Kidney epithelial cell (primary cell): ENCODE measurements around the gene BEST1. TPM values are rescaled to one million over a fixed set of nuclear protein-coding genes. Genes with fewer than 3 reads are reported as not detected.

ENCODE experiments used
- DNase-seq: peaks from one replicate; pipeline ENCODE4 v3.0.0-alpha.2; 2010; ENCODE audit warnings: low read depth
- H3K27me3 ChIP-seq: 2 replicates; pipeline ENCODE4 v1.6.0; 2011; ENCODE audit warnings: low read length; ENCODE audit not compliant: control insufficient read depth, insufficient read depth
- H3K36me3 ChIP-seq: 2 replicates; pipeline ENCODE4 v1.5.1; 2011; ENCODE audit warnings: low read length; ENCODE audit not compliant: control insufficient read depth, insufficient read depth
- H3K4me3 ChIP-seq: 2 replicates; pipeline ENCODE4 v1.5.1; 2011; ENCODE audit warnings: low read depth, mild to moderate bottlenecking, control low read depth, low read length
- total RNA-seq: library from RNA; depleted of rRNA; stranded (reverse); fragments of >200 nt; gene quantifications from 2 replicates; pipeline ENCODE4 v1.2.3, GENCODE V29; 2015
- TF ChIP-seq, protein P1 (sequence below): IDR thresholded peaks from 2 replicates; pipeline ENCODE4 v1.5.1; 2011; ENCODE audit warnings: mild to moderate bottlenecking, moderate library complexity, low read length, control low read depth, inconsistent platforms; ENCODE audit not compliant: insufficient read depth, poor library complexity, severe bottlenecking

BEST1 gene
- total RNA-seq, 1 donor from 2014 or later: 1.1 TPM

DNA sequence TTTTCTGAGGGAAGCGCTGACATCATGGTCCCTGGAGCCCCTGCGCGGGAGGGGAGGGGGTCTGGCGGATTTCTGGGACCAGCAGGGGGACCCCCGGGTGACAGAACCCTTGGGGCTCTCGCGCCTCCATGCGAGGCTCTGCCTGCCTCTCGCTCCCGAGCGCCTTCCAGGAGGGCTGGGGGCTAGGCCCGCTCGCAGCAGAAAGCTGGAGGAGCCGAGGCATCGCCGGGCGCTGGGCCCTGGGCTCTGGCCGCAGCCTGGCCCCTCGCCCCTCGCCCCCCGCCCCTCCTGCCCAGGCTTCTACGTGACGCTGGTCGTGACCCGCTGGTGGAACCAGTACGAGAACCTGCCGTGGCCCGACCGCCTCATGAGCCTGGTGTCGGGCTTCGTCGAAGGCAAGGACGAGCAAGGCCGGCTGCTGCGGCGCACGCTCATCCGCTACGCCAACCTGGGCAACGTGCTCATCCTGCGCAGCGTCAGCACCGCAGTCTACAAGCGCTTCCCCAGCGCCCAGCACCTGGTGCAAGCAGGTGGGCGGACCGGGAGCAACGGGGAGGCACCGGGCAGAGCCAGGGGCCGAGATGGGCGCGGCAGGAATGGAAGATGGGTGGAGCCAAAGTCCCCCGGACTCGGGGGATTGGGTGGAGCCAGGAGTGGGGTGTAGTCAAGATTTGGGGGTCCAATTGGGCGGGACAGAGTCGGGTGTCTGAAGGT lies 5.4 kb downstream of the BEST1 start:
- TF ChIP-seq, protein P1, sequence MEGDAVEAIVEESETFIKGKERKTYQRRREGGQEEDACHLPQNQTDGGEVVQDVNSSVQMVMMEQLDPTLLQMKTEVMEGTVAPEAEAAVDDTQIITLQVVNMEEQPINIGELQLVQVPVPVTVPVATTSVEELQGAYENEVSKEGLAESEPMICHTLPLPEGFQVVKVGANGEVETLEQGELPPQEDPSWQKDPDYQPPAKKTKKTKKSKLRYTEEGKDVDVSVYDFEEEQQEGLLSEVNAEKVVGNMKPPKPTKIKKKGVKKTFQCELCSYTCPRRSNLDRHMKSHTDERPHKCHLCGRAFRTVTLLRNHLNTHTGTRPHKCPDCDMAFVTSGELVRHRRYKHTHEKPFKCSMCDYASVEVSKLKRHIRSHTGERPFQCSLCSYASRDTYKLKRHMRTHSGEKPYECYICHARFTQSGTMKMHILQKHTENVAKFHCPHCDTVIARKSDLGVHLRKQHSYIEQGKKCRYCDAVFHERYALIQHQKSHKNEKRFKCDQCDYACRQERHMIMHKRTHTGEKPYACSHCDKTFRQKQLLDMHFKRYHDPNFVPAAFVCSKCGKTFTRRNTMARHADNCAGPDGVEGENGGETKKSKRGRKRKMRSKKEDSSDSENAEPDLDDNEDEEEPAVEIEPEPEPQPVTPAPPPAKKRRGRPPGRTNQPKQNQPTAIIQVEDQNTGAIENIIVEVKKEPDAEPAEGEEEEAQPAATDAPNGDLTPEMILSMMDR: no peak
- H3K36me3 ChIP-seq: no peaks in the 10 kb centered on the region
- no peak for DNase-seq
- no peak overlapping the region for H3K4me3 ChIP-seq
- peaks cover 5% of the 10 kb centered on the region for H3K27me3 ChIP-seq

DNA sequence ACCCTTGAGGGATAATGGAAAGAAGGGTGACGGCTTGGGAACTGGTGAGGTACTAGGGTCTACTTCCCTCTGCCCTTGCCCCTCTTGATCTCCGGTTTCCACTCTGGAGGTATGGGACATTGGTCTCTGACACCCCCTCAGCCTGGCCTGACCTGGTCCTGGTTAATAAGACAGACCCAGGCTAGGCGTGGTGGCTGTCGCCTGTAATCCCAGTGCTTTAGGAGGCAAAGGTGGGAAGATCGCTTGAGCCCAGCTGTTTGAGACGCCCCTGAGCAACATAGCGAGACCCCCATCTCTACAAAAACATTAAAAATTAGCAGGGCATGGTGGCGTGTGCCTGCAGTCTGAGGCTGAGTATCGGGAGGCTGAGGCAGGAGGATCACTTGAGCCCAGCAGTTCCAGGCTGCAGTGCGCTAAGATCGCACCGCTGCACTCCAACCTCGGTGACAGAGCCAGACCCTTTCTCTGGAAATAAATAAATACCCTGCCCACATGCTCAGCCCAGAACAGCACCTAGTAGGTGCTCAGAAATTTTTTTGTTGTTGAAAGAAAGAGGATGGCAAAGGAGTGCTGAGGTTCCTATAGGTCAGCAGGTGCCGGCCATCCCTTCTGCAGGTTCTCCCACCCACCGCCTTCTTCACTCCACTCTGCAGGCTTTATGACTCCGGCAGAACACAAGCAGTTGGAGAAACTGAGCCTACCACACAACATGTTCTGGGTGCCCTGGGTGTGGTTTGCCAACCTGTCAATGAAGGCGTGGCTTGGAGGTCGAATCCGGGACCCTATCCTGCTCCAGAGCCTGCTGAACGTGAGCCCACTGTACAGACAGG lies 6.3 kb downstream of the BEST1 start:
- Histone ChIP-seq H3K36me3 (no peaks in the 10 kb centered on the region), H3K27me3 (peaks cover 5% of the 10 kb centered on the region), H3K4me3 (no peak overlapping the region)
- no peak for DNase-seq
- TF ChIP-seq, protein P1: no peak

DNA sequence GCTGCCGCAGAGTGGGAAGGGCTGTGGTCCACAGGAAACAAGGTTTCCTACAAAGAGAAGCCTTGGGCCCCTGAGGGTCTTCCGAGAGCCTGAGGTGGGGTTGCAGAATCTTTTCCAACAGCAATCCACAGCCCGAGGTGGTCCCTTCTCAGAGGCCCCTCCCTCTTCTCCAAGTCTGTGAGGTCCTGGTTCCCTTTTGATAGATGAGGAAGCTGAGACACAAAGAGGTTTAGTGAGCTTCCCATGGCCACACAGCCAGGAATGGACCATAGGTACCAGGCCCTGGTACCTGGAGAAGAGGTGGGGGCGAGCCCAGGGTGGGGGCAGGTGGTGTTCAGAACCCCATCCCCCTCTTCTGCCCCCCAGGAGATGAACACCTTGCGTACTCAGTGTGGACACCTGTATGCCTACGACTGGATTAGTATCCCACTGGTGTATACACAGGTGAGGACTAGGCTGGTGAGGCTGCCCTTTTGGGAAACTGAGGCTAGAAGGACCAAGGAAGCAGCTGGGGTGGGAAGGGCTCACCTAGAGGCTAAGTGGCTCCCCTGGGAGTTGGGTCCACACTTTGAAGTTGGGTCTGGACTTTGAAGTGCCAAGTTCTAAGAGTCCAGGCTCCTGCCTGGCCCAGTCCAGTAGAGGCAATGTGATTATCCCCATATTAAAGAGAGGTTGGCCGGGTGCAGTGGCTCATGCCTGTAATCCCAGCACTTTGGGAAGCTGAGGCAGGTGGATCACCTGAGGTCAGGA lies 7.0 kb downstream of the BEST1 start:
- no peak overlapping the region for H3K4me3 ChIP-seq
- H3K27me3 ChIP-seq: peaks cover 5% of the 10 kb centered on the region
- no peaks in the 10 kb centered on the region for H3K36me3 ChIP-seq
- no peak for DNase-seq
- TF ChIP-seq, protein P1: no peak

DNA sequence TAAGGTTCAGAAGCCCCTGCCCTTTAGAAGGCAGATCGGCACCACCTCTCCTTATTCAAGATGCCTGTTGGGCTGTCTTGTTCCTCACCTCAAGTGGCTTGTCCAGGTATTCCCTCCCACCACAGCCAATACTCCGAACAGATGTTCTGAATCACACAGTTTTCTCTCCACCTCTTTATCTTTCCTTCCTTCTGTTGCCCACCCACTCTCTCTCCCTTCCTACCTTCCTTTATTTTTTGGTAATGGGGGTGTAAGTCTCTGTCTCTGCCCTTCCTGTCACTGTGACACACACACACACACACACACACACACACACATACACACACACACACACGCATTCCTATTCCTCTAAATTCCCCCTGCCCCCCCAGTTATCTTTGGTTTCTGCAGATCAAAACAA lies 8.4 kb downstream of the BEST1 start:
- DNase-seq: no peak
- Histone ChIP-seq H3K27me3 (peaks cover 5% of the 10 kb centered on the region), H3K36me3 (no peaks in the 10 kb centered on the region), H3K4me3 (no peak overlapping the region)
- TF ChIP-seq, protein P1: no peak

DNA sequence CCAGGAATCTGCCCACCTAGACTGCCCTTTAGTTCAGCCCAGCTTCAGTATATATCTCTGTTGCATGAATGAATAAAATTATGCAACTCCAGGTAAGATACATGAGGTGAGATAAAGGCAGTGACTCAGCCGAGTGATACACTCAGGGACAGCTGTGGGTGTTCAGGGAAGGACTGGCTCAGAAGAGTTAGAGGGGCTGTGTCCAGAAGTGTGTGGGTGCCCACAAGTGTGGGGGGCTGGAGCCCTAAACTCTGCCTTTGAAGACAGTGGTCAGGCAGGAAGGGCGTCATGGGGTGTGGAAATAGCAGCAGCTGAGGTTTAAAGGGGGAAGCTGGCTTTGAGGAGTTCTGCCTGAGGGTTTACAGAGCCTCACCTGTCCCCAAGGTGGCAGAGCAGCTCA lies 9.0 kb downstream of the BEST1 start:
- TF ChIP-seq, protein P1: no peak
- H3K27me3 ChIP-seq: peaks cover 5% of the 10 kb centered on the region
- no peak for DNase-seq
- H3K36me3 ChIP-seq: no peaks in the 10 kb centered on the region
- no peak overlapping the region for H3K4me3 ChIP-seq
